Measurements from ENCODE around the gene ITGBL1.

The ITGBL1 gene, protein sequence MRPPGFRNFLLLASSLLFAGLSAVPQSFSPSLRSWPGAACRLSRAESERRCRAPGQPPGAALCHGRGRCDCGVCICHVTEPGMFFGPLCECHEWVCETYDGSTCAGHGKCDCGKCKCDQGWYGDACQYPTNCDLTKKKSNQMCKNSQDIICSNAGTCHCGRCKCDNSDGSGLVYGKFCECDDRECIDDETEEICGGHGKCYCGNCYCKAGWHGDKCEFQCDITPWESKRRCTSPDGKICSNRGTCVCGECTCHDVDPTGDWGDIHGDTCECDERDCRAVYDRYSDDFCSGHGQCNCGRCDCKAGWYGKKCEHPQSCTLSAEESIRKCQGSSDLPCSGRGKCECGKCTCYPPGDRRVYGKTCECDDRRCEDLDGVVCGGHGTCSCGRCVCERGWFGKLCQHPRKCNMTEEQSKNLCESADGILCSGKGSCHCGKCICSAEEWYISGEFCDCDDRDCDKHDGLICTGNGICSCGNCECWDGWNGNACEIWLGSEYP

DNA sequence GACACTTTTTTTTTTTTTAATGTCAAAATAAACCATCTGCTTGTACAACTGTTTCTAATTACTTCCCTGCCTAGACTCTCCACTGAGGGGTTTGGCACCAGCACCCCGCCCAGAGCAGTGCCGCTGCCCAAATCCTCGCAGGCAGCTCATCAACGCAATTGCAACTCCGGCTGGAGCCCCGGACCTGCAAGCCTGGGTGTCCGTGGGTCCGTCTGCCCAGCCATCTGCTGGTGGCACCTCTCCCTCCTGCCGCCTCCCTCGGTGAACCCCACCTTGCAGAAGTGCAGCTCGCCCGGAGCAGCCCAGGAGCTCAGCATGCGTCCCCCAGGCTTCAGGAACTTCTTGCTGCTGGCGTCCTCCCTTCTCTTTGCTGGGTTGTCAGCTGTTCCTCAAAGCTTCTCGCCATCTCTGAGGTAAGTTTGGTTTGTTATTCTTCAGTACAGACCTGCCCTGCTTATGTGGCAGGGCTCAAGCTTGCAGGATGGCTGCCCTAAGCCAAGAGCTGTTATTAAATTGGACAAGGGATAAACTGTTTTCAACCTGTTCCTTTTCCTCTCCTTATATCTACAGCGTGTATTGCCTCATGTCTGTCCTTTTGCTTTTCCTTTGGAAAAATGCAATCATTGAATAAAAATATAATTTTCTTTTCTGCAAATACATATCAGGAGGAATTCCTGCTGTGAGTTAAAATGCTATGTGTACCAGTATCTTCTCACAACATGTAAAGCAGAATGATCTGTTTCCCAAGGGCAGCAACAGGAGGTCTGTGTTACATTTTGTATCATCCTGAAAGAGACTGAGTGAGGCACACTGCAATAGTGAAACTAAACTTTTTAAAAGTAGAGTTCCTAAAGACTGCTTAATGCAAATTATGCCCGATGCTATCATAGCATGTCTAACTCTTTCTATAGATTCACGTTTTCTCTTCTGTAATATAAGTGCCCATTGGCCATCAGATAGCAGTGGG lies at the start of gene ITGBL1:
Gene ITGBL1, plus strand, starts transcription at position 157 of the 967 bp plus-strand sequence. Its CDS starts 159 bp downstream, at position 316.
- DNase-seq, result no peak

DNA sequence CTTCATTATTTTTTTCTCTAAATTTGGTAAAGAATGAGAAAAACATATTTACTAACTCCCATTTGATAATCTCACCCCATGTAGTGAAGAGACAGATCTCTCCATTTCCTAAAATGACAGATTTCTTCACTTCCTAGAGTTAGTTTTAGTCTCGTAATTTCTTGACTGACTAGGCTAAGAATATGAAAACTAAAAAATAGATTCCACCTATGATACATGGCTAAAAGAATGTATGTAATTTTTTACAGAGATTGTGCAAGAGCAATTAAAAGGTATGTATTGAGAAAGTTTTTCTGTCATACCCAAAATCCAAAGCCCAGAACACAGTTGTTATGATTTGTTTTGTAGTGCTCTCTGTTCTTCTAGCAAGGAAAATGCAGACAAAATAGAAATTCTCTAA lies 45.7 kb upstream of the ITGBL1 start:
- DNase-seq, result no peak

DNA sequence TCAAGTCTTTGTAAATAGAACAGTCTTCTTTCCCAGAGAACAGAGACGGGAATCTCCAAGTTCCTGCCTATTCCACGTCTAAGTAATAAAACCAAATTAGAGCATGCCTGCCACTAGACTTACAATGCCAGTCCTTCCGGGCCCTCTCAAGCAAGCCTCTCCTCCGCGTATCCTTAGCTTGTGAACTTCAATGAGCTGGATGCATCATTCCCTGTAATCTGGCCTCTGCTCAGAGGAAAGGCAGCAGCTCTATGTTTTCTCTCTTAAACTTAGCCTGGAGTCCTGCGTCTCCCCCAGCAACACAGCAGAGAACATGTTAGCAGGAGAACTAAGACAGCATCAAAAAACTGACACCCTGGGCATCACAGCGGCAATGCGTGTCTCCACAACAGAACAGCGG lies 44.3 kb upstream of the ITGBL1 start:
- no peak for DNase-seq

DNA sequence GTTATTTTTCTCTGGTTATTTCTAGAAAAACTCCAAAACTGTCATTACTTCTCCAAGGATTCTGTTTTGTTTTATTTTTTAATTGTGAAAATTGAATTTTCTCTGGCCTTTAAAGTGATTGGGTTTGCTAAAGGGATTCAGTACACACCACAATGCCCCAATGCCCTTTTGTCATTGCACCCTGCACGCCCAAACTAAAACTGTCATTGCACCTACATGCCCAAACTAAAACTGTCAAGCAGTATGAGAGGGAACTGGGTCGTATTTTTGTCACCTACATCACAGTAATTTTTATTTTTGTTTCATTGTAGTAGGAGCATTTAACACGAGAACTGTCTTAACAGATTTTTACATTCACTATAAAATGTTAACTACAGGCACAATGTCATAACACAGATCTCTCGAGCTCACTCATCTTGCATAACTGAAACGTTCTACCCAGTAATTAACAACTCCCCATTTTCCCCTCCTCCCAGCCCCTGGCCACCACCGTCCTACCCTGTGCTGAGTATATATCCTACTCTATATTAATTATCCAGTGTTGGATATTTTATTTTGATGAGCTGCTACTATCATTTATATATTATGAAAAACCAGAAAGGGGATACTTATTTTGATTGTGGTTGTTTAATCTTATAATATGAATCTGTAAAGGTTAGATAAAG lies 43.4 kb upstream of the ITGBL1 start:
- DNase-seq, result no peak

DNA sequence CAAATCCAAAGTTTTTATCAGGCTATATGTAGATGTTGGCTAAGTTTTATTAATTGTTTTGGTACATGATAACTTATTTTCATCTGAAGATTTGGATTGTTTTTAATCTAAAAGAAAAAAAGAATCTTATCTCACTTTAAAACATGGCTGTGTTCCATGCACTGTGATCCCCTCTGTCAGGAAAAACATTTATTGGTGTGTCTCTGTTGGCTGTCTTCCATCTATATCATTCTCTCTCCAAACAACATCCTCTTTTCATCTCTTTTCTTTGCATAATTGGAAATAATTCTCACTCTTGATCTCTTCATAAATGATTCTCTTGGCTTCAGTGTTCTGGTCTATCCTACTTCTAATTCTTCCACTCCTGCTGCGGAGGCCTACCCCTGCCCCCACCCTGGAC lies 40.4 kb upstream of the ITGBL1 start:
- no peak for DNase-seq

DNA sequence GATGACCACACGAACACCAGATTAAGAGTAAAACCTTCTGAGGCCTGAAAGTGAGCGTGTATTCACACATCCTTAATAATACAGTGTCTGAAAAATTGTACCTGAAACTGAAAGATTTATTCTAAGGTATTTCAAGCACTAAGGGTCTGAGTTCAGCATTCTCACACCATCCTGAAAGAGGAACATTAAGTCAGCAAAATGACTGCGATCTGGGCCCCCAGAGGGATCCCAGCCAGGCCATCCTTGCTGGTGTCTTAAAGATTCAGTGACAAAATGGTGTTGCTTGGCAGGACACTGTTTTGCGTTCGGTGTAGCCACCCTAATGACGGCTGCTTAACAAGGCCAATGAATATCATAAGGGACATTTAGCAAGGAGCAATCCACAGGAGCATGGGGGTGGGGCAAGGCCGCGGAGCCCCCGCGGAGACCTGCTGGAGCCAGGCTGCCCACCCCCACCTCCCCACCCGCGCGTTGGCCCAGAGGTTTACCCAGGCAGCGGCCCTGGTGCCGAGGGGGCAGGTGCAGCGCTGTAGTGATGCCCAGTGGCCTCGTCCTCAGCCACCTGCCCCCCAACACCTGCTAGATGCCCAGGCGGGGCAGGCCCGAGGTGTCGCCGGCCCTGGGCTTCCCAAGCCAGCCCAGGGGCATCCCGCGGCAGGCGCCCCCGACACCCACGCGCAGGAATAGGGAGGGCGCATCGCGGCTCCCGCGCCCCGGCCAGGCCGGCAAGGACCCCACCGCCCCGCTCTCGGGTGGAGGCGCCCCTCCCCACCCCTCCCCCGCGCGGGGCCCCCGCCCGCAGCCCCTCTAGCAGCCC lies 36.9 kb upstream of the ITGBL1 start:
- DNase-seq, result no peak

DNA sequence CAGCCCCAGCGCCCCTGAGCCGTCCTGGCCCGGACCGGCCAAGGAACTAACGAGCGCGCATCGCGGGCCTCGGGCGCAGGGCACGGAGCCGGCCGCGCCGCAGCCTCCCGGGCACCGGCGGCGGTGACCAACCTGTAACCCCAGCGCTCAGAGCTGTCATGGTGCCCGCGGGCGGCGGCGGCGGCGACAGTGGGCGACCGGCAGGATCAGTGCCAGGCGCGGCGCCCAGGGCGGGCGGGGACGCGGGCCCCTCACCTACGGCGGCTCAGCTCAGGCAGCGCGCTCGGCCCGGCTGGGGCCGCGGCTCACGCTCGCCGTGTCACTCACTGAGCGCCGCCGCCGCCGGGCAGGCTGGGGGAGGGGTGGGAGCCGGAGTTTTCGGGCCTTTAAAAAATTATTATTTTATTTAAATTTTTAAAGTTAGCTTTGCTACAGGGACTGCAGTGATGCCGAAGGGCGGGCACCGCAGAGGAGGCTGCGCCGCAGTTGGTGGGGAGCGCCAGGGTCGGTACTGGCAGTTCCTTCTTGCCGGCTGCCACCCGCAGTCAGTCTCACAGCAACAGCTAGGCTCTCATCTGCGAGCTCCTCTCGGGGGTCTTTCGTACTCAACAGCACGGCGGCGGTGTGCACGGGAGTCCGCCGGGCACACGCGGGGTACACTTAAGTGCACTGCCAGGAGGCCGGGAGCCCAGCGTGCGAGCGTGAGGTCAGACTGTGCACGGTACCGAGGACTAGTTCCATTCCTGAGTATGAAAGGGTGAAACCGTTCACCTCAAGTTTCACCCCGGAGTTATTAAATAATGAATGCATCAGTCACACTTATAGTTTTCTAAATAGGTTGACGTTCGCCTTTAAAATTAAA lies 36.1 kb upstream of the ITGBL1 start, which contains the start of gene NALCN:
Gene NALCN, minus strand, starts transcription at position 328 of the 862 bp plus-strand sequence. CDS start 17,382 bp downstream, outside the sequence.
- DNase-seq, result no peak

DNA sequence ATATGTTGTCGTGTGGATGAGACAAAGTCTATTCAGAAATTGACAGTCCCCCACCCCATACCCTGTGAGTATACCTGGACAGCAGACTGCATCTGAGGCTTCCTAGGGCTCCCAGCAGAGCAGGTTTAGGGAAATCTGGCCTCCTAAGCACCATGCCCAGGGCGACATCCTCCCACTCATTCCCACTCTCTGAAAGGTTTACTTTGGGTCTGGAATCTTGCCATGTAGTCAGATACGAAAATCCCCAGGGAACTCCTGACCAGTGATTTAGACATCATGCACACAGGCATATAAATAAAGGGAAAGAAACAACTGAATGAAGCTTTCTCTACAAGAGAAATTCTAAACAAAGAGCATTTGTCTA lies 35.5 kb upstream of the ITGBL1 start:
- DNase-seq, result no peak

DNA sequence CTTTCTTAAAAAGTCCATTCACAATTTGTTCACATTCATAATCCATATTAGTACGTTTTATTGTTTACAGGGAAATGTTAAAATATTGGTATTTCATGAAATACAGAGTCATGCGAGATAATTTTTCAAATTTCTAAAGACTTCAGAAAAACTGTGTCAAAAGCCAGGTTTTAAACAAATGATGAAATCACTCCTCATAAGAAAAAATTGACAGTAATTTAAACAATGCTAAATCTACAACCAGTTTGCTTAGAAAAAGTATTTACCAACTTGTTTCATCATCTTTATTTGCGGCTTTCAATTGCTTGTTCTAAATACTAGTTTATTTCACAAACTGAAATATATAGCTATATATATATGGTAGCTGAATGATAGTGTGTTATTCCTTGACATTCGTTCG lies 35.0 kb upstream of the ITGBL1 start:
- DNase-seq, result no peak

DNA sequence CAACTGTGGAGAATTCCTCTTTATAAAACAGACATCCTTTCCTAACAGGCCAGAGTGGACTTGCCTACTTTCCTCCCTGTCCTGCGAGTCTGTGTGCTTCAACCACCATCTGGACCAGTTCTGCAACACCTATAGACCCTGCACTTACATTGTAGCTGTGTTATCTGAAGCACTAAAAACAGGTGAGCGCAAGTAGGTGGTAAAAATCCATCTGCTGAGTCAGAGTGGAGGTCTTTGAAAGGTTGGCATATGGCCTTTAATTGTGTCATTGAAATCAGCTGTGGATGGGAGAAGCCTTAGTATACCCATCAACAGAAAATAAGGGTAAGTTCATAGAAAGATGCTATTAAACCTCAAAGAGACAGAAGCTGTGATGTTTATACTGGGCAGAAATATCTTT lies 28.6 kb upstream of the ITGBL1 start:
- no peak for DNase-seq

DNA sequence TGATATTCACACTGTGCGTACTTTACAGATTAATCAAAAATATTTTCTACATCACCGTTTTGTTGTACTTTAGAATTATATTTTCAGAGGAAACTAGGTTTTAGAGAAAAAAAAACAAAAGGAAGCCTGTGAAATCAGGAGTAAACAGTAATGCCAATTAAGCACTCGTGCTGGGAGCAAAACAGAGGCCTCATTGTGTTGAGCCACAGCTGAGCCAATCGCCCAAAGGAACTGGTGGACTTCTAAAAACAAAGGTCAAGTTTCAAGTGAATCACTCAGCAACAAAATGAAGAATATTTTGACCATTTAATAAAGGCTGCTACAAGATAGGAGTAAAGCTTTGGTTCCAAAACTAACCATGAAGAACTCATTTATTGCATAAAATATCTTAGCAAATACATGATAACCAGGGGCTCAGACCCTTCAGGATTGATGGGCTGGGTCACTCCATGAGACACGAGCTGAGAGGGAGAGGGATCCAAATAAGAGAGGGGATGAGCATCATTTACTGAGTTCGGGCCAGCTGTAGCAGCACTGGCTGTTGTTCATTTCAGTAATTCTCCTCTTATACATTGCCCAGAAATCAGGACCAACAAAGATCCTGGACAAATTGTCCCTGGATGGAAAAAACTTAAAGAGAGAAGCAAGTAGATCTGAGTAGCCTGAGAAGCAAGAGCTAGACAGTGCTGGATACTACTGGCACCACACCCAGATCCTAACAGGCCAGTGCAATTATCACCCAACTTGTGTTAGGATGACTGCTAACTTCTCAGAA lies 27.9 kb upstream of the ITGBL1 start:
- DNase-seq, result no peak

DNA sequence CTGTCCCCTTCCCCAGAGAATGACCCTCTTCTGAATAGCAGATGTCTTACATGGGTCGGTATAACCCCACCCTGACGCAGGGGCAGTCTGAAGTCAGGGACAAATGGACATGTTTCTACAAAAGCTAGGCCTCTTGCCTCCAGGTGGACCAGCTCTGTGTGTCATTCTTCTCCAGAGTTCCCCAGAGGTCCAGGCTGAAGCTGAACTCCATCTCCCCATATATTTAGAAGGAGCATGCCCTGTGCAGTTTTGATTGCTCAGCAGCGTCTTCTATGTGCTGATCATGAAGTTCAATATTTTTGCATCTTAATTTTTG lies 27.4 kb upstream of the ITGBL1 start:
- no peak for DNase-seq

DNA sequence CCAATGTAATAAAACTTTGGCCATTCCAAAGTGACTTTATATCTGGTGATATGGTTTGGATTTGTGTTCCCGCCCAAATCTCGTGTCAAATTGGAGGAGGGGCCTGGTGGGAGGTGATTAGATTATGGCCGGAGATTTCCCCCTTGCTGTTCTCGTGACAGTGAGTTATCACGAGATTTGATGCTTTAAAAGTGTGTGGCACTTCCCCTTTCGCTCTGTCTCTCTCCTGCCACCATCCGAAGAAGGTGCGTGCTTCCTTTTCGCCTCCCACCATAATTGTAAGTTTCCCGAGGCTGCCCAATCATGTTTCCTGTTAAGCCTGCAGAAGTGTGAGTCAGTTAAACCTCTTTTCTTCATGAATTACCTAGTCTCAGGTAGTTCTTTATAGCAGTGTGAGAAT lies 26.9 kb upstream of the ITGBL1 start:
- no peak for DNase-seq

DNA sequence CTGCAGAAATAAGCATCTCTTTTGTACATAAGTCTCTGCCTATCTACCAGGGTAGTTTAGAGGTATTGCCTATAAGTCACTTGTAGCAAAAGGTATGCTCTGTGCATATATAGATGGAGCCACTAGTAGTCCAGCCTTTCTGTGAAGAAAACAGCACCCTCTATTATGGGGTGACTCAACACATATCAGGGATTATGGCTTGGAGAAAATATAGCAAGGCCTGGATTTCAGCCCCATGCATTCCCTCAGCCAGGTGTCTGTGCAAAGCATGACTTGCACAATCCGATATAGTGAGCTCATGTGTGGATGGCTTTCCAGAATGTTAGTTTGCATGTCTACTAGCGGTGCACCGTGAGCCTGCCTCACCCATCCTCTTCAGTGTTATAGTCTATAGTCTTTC lies 22.7 kb upstream of the ITGBL1 start:
- DNase-seq, result no peak

DNA sequence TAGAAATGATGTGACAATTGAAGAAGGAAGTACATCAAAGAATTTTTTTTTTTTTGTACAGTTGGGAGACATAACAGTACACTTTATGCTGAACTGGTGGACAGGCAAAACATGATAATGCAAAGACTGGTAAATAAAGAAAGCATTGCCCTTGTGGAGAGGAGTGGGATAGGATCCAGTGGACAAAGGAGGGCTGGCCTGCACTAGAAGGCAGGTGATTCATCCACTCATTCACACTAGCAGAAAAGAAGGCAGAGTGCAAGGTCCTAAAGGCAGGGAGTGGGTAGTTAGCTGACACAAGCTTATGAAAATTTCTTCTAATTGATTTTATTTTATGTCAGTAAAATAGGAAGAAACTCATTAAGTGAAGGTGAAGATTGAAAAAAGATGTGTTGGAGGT lies 18.6 kb upstream of the ITGBL1 start:
- DNase-seq, result no peak

DNA sequence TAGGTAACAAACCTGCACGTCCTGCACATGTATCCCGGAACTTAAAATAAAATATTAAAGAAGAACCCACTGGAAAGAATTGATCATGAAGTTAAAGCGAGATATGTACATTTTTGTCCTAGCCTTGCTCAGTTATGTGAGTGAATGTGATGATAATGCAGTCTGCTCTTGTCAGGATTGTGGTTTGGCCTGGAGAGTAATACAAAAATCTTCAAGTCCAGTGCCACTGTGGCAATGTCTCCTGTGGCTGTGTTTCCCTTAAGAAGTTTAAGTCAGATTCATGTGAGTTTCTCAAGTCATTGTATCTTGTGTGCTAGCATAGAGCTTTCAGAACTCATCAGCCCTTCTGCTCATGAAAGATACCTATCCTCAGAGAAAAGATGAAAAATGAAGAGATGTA lies 18.0 kb upstream of the ITGBL1 start:
- no peak for DNase-seq

DNA sequence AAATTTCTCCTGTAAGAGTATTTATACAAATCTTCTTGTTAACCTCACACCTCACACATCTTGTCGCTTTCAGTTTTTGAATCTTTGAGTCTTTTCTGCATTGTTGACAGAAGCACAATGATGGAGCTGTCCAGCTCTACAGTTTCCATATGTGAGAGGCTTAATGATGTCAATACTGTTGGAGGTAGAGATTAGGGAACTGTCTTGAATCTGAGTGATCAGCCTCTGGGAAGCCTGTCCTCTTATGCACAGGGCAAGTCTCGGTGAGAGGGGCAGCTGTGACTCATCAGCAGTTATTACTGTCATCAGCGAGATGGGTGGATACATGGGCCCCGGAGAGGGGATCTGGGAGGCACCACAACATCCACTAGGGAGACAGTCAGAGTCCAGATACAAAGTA lies 4.6 kb upstream of the ITGBL1 start:
- no peak for DNase-seq

DNA sequence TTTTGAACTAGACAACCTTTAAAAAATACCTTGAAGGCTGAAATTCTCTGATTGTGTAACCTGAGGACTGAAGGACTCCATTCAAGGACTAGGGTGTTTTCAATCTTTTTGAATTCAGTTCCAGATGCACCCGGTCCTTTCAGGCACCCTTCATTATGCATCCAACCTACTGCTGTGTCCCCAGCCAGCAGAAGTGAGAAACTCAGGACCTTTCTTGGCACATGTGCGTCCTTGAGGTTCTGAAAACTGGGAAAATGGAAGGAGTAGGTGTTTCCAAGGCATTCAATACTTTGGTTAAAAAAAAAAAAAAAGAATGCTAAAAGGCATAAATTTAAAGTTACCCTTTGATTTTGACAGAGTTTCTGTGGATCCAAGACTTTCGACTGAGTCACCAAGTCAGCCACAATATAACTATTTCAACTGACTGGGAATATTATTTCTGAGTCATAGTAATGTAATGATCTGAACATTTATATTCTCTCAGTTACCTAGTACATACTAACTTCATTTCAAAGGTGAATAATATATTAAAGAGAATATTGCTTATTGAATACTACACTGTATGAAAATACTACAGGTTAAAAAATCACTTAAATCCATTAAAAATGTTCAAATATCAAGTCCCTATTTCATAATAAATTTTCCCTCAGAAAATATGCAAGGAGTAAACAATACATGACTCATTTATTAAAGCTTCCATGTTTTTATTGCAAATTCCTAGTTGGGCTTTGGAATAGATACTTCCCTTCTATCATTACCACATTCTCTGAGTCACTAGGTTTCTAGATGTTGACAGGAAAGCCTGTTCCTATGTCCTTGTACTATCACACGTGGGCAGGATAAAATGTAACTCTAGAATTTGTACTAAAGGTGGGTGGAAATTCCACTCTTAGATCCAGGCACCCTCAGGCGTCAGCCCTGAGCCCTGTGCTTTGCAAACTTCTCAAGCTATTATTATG lies 2.4 kb upstream of the ITGBL1 start:
- no peak for DNase-seq

DNA sequence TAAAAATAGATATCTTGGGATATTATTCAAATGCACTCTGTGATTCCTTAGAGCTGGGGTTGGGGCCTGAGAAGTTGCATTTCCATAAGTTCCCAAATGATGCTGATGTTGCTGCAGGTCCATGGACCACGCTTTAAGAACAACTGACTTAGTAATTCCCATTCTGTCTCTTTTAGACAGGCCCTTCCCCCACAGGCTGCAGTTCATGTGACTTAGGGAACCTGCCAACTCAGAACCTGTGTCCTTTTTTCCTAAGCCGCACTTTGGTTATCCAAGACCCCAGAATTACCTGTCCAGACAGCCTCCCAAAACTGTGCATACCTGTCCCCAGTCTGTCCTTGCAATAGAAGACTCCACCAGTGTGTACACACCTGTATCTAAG lies 1.7 kb upstream of the ITGBL1 start:
- no peak for DNase-seq

Data from DMS 273 treated with DMSO at 0.1 percent for 48 hours (cell line).